MM.1S (cell line): ENCODE measurements around the gene ZFYVE26.
"Not testable (repeated sequence)": the region's sequence is repeated elsewhere in the genome, so short reads cannot be mapped to it uniquely, and the experiment has no call there.

Experiments
- DNase-seq: peaks from one replicate; pipeline ENCODE4 v3.0.0-alpha.2; 2015
- H2AFZ ChIP-seq: fragments of 300-600 bp; sonication (generic); 2 replicates; pipeline ENCODE4 v1.6.0; 2016; ENCODE audit warnings: antibody characterized with exemption, low read length
- H3F3A ChIP-seq: fragments of 300-600 bp; sonication (generic); 2 replicates; pipeline ENCODE4 v1.6.1; 2016; ENCODE audit warnings: mild to moderate bottlenecking, antibody characterized with exemption, low read length, moderate library complexity, mixed read lengths; ENCODE audit not compliant: insufficient read depth
- H3K27ac ChIP-seq: fragments of 300-600 bp; sonication (generic); 2 replicates; pipeline ENCODE4 v1.5.1; 2016; ENCODE audit warnings: mild to moderate bottlenecking, low read length
- H3K27me3 ChIP-seq: fragments of 300-600 bp; sonication (generic); replicated peaks from 2 replicates; pipeline ENCODE4 v1.6.0; 2016; ENCODE audit warnings: low read length; ENCODE audit not compliant: insufficient read depth
- H3K36me3 ChIP-seq: fragments of 300-600 bp; sonication (generic); replicated peaks from 2 replicates; pipeline ENCODE4 v1.6.1; 2016; ENCODE audit warnings: mild to moderate bottlenecking, low read length, mixed read lengths; ENCODE audit not compliant: insufficient read depth
- H3K4me1 ChIP-seq: fragments of 300-600 bp; sonication (generic); 2 replicates; pipeline ENCODE4 v1.6.1; 2016; ENCODE audit warnings: low read length, mixed read lengths
- H3K4me2 ChIP-seq: fragments of 300-600 bp; sonication (generic); 2 replicates; pipeline ENCODE4 v1.6.0; 2016; ENCODE audit warnings: low read depth, low read length
- H3K4me3 ChIP-seq: fragments of 300-600 bp; sonication (generic); 2 replicates; pipeline ENCODE4 v1.5.1; 2016; ENCODE audit warnings: low read length, mixed read lengths
- H3K79me2 ChIP-seq: fragments of 300-600 bp; sonication (generic); 2 replicates; pipeline ENCODE4 v1.6.1; 2016; ENCODE audit warnings: mixed run types, low read length, mixed read lengths
- H3K9ac ChIP-seq: fragments of 300-600 bp; sonication (generic); 2 replicates; pipeline ENCODE4 v1.6.1; 2016; ENCODE audit warnings: low read length, mixed read lengths
- H3K9me2 ChIP-seq: fragments of 300-600 bp; sonication (generic); replicated peaks from 2 replicates; pipeline ENCODE4 v1.6.1; 2016; ENCODE audit warnings: mild to moderate bottlenecking, low read length, mixed read lengths; ENCODE audit not compliant: insufficient read depth
- H3K9me3 ChIP-seq: fragments of 300-600 bp; sonication (generic); replicated peaks from 2 replicates; pipeline ENCODE4 v1.6.1; 2016; ENCODE audit warnings: mild to moderate bottlenecking, low read length, mixed read lengths; ENCODE audit not compliant: insufficient read depth
- H4K20me1 ChIP-seq: fragments of 300-600 bp; sonication (generic); 2 replicates; pipeline ENCODE4 v1.6.1; 2016; ENCODE audit warnings: mild to moderate bottlenecking, low read length, moderate library complexity, mixed read lengths; ENCODE audit not compliant: insufficient read depth
- EZH2 ChIP-seq: fragments of 300-600 bp; sonication (generic); optimal IDR thresholded peaks from 2 replicates; pipeline ENCODE3; 2017; ENCODE audit warnings: low read depth, mild to moderate bottlenecking, antibody characterized with exemption, low read length, mixed read lengths
- EZH2phosphoT487 ChIP-seq: fragments of 300-600 bp; sonication (generic); IDR thresholded peaks from 2 replicates; pipeline ENCODE4 v1.6.1; 2018; ENCODE audit warnings: antibody characterized with exemption, low read length
- TF ChIP-seq, protein P1 (sequence below): fragments of 300-600 bp; sonication (generic); IDR thresholded peaks from 2 replicates; pipeline ENCODE4 v1.5.1; 2016; ENCODE audit warnings: antibody characterized with exemption, low read length, mixed read lengths

ZFYVE26 gene

DNA sequence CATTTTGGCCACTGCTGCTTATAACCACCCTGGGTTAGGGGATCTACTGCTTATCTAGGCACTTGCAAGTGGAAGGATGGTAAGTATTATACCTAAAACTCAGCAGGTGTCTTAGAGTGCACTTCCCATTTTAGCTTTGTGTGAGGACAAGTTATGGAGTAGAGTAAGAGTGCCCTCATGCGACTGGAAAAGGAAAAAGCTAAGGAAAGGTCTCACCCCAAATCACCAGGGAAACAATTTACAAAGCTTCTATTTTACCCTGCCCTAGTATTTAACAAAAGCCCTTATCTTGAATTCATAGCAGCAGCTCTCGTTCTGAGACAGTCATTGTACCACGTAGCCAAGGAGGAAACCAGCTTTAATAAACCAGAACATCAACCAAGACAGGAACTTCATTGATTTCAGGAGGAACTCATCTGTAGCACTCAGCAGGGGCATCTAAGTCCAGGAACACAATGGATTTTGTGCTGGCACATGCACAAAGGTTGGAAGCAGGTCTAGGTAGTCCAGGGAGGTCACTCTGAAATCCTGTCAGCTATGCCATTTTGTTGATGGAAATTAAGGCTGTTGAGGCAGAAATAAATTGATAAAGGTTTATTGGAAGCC lies 111.8 kb downstream of the ZFYVE26 start:
- Histone ChIP-seq H3K9me2 (no peaks in the 10 kb centered on the region), H3F3A (no peaks in the 10 kb centered on the region), H3K4me3 (no peak overlapping the region), H3K36me3 (no peaks in the 10 kb centered on the region), H3K79me2 (no peaks in the 10 kb centered on the region), H2AFZ (no peak overlapping the region), H3K4me1 (no peaks in the 10 kb centered on the region), H3K4me2 (no peak overlapping the region), H3K27ac (no peak overlapping the region), H4K20me1 (no peaks in the 10 kb centered on the region), H3K9me3 (no peaks in the 10 kb centered on the region), H3K27me3 (no peaks in the 10 kb centered on the region), H3K9ac (no peak overlapping the region)
- no peak for TF ChIP-seq EZH2
- TF ChIP-seq, protein P1, sequence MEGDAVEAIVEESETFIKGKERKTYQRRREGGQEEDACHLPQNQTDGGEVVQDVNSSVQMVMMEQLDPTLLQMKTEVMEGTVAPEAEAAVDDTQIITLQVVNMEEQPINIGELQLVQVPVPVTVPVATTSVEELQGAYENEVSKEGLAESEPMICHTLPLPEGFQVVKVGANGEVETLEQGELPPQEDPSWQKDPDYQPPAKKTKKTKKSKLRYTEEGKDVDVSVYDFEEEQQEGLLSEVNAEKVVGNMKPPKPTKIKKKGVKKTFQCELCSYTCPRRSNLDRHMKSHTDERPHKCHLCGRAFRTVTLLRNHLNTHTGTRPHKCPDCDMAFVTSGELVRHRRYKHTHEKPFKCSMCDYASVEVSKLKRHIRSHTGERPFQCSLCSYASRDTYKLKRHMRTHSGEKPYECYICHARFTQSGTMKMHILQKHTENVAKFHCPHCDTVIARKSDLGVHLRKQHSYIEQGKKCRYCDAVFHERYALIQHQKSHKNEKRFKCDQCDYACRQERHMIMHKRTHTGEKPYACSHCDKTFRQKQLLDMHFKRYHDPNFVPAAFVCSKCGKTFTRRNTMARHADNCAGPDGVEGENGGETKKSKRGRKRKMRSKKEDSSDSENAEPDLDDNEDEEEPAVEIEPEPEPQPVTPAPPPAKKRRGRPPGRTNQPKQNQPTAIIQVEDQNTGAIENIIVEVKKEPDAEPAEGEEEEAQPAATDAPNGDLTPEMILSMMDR: peak; percentile 52
- TF ChIP-seq EZH2phosphoT487: no peak
- DNase-seq: peak; percentile 47

DNA sequence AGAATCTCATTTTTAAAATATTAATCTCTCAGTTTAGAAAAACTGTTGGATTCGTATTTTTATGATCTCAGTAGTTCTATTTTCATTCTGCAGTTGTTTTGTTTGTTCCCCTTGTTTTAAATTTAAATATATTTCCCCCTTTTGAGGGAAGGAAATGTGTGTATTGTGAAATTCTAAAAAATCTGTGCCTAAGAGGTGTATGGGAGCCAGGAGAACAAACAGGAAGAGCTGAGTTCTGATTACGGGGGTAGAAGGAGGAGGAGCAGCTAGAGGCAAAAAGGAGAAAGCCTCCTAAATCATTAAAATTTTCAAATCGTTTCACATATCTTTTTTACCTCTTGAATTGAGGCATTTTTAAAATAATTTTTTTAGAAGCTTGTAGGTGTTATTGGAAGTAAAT lies 112.4 kb downstream of the ZFYVE26 start:
- H3K79me2 ChIP-seq: no peaks in the 10 kb centered on the region
- TF ChIP-seq, protein P1: no peak
- TF ChIP-seq EZH2 (no peak), EZH2phosphoT487 (no peak)
- no peaks in the 10 kb centered on the region for H3F3A ChIP-seq
- no peaks in the 10 kb centered on the region for H3K27me3 ChIP-seq
- no peaks in the 10 kb centered on the region for H3K9me3 ChIP-seq
- H3K4me3 ChIP-seq: no peak overlapping the region
- H3K4me2 ChIP-seq: no peak overlapping the region
- no peaks in the 10 kb centered on the region for H3K9me2 ChIP-seq
- H3K9ac ChIP-seq: no peak overlapping the region
- DNase-seq: no peak
- no peaks in the 10 kb centered on the region for H4K20me1 ChIP-seq
- H3K36me3 ChIP-seq: no peaks in the 10 kb centered on the region
- H2AFZ ChIP-seq: no peak overlapping the region
- H3K27ac ChIP-seq: no peak overlapping the region
- H3K4me1 ChIP-seq: no peaks in the 10 kb centered on the region

DNA sequence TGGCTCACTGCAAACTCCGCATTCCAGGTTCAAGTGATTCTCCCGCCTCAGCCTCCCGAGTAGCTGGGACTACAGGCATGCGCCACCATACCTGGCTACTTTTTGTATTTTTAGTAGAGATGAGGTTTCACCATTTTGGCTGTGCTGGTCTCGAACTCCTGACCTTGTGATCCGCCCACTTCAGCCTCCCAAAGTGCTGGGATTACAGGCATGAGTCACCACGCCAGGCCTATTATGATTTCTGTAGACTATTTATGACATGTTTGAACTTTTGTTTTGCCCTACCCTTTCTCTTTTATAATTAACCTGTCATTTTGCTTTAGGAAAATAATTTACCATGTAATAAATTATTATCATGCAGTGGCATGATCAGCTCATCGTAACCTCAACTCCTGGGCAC lies 114.9 kb downstream of the ZFYVE26 start, which contains the start of gene RDH12:
RDH12 (plus strand) TSS at position 395 of the 400 bp plus-strand sequence. CDS start 20,757 bp downstream, outside the sequence.
- H3K9ac ChIP-seq, H3K4me2 ChIP-seq: not testable (repeated sequence)

DNA sequence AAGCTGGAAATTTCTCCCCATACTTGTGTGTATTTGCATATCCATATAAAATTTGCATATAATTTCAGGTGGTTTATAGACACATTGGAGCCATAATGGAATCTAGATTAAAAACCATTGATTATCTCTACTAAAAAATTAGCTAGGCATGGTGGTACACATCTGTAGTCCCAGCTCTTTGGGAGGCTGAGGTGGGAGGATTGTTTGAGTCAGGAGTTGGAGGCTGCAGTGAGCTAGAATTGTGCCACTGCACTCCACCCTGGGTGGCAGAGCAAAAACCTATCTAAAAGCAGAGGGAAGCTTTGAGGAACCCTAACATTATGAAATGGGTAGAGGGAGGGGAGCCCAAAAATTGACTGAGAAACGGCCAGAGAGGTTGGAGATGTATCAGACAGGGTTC lies 118.2 kb downstream of the ZFYVE26 start:
- Histone ChIP-seq H3F3A (peaks cover 3% of the 10 kb centered on the region; the same call in 1 of the 2 replicates), H3K4me3 (no peak overlapping the region), H3K79me2 (no peaks in the 10 kb centered on the region), H3K27me3 (no peaks in the 10 kb centered on the region), H3K9ac (no peak overlapping the region), H3K9me2 (no peaks in the 10 kb centered on the region), H4K20me1 (no peaks in the 10 kb centered on the region), H3K4me1 (no peaks in the 10 kb centered on the region), H3K27ac (no peak overlapping the region), H3K4me2 (no peak overlapping the region), H3K36me3 (no peaks in the 10 kb centered on the region), H3K9me3 (no peaks in the 10 kb centered on the region), H2AFZ (no peak overlapping the region)
- TF ChIP-seq, protein P1: no peak
- TF ChIP-seq EZH2: no peak
- no peak for TF ChIP-seq EZH2phosphoT487
- no peak for DNase-seq

More for the DNA sequence above, 114.9 kb downstream of the ZFYVE26 start, which contains the start of gene RDH12:
- H3F3A ChIP-seq, H3K9me2 ChIP-seq, H3K27me3 ChIP-seq, H2AFZ ChIP-seq, H3K36me3 ChIP-seq, H4K20me1 ChIP-seq, DNase-seq, H3K27ac ChIP-seq, H3K4me1 ChIP-seq, H3K4me3 ChIP-seq, H3K9me3 ChIP-seq, H3K79me2 ChIP-seq: not testable (repeated sequence)
